Measurements from ENCODE around the gene CORO2B.
A peak's percentile ranks its signal among the peaks of the same experiment; 100 is the strongest.

Gene CORO2B

DNA sequence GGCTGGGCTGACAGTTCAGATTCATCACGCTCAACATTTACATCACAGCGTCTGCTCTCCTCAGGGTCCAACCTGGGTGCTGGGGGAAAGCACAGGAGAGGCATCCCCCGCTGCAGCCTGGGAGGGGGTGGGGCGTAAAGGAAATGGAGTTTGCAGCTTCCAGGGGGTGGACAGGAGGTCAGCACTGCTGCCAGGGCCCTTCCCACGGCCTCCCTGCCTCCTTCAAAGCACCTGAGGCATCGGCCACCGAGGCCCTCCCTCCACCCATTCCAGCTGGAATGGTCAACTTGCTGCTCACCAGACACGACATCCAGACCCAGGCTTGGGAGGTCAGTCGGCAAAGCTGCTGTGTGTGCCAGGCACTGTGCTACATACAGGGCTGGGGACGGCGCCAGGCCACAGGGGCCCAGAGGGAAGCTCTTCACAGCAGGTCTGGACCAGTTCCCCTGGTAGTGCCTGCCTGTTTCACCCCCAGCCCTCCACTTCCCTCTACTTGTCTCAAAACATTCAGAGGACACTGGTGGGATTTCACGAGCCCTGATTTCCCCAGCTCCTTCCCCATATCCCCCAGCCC is 121.2 kb downstream of the CORO2B start:
- DNase-seq (ENCODE audit: low read depth): no peak

- DNase-seq (ENCODE audit: low read depth): peak; percentile 35
Measured at GRCh38 chr15:68700455-68701123, 121.8 kb downstream of the CORO2B start.

- DNase-seq (ENCODE audit: low read depth): no peak
Measured at GRCh38 chr15:68701886-68702285, 123.1 kb downstream of the CORO2B start.

DNA sequence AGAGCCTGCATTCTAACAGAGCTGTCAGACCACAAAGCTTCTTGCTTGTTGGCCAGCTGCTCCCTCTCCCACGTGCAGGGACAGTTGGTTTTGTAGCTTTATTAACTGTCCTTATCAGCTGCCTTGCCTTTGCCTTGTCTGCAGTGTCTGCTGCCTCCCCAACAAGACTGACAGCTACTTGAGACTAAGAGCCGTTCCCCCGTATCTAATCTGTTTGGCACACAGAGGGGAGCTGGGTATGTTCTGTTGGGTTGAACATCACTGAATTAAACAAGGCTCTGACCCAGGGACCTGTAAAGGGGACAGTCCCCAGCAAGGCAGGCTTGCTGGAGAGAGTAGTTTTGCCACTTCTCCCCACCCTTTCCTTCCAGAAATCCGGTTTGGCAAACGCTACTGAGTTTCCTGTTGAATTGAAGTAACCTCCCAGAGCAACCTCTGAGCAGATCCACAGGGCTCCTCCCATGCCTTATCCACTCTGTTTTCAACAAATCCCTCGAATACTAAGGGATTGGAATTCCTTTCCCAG is 125.8 kb downstream of the CORO2B start:
- DNase-seq (ENCODE audit: low read depth): no peak

DNA sequence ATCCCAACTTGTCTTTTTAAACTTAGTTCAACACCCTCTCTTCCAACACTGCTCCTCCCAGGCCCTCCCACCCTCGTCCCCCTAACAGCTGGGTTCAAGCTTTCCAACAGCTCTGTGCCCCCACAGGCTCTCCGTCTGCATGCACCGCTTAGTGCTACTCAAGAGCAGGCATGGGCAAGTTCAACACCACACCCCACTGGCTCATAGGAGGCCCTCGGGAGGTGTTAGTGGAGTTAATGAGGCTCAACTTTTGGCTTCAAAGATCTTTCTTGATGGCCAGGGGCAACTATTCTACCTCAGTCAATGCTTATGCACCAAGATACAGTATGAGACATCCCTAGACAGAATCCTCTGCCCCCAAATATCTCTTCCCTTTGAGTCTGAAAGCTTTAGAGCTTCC is 127.5 kb downstream of the CORO2B start:
- DNase-seq (ENCODE audit: low read depth): no peak

DNA sequence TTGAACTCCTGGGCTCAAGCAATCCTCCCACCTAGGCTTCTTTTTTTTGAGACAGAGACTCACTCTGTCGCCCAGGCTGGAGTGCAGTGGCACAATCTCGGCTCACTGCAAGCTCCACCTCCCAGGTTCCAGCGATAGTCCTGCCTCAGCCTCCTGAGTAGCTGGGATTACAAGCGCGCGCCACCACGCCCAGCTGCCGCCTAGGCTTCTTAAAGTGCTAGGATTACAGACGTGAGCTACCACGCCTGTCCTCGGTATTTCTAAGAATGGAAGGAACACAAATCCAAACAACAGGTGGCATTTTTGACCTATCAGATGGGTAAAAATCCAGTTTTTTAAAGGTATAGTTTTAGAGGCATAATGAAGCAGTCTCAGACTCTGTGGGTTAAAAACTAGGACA is 128.1 kb downstream of the CORO2B start:
- no peak for DNase-seq (ENCODE audit: low read depth)

DNA sequence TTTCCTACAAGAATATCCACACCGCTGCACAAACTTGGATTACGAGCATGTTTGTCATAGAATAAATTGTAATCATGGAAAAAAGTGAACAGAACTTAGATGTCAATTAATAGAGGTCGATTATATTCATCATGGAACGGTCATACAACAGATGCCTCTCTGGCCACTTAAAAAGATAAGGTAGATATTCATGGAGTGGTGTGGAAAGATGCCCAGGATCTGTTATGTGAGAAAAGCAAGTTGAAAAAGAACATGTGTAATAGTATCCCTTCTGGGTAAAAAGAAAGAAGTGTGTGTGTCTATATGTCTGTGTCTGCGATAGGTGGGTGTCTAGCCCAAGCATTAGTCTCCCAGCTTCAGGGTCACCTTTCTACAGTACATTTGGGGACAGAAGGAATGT is 128.6 kb downstream of the CORO2B start:
- DNase-seq (ENCODE audit: low read depth): no peak

GRCh38 chr15:68709876-68710275 is 131.1 kb downstream of the CORO2B start:
- DNase-seq (ENCODE audit: low read depth): no peak

DNA sequence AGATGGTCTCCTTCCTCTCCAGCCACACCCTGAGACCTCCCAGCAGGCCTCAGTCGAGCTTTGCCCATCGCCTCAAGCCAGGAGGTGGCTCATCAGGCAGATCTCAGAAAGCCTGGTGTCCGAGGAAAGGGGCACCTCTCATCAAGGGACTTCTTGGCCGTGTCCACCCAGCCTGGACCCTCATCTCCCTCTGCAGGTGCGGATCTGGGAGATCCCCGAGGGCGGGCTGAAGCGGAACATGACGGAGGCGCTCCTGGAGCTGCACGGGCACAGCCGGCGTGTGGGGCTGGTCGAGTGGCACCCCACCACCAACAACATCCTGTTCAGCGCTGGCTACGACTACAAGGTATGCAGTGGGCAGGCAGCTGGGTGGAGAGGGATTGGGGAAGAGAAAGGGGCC is 131.7 kb downstream of the CORO2B start:
- DNase-seq (ENCODE audit: low read depth): no peak

- no peak for DNase-seq (ENCODE audit: low read depth)
Measured at GRCh38 chr15:68711406-68711805, 132.6 kb downstream of the CORO2B start.

- no peak for DNase-seq (ENCODE audit: low read depth)
Measured at GRCh38 chr15:68712886-68713285, 134.1 kb downstream of the CORO2B start.

DNA sequence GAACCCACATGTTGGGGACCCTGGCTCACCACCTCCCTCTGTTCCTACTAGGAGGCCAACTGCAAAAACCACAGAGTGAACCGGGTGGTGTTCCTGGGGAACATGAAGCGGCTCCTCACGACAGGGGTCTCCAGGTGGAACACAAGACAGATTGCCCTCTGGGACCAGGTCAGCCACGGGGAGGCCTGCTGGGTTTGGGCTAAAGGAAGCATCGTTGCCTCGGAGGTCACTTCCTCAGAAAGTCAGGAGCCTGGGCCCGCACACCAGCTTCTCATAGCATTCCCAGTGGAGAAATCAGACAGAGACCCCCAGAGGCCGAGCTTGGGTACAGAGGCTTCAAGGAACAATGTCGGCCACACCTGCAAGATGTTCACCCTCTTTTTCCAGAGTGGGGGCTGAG is 135.1 kb downstream of the CORO2B start:
- no peak for DNase-seq (ENCODE audit: low read depth)

- DNase-seq (ENCODE audit: low read depth): no peak
Measured at GRCh38 chr15:68715111-68715510, 136.3 kb downstream of the CORO2B start.

DNA sequence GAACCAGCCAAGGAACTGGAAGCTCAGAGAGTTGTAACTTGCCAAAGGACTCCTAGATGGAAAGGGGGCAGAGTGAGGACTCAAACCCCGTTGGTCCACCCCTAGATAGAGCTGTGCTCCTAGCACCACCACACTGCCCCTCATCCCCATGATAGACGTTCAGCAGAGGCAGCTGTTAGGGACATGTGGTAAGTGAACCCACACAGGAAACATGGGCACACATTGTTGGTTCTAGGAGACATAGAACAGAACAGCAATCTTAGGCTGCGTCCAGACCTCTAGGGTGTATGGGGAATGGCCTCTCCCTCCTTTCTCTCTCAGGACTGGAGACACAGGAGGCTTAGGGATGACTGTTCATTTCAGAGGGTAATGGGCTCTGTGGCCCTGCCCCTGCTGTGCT is 139.2 kb downstream of the CORO2B start:
- DNase-seq (ENCODE audit: low read depth): no peak

DNA sequence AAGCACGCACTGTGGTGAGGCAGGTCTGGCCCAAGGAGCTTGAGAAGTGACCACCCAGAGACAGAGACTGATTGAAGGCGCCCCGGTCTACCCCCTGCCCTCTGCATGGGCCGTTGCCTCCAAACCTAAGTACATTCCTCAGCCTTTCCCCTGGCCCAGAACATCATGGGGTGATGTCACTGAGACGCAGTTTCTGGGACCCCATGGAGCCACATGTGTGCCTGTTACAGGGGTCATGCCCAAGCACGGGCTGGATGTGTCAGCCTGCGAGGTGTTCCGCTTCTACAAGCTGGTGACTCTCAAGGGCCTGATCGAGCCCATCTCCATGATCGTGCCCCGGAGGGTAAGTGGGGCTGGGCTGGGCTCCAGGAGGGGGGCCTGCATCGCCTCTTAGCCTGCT is 139.7 kb downstream of the CORO2B start:
- no peak for DNase-seq (ENCODE audit: low read depth)

- DNase-seq (ENCODE audit: low read depth): no peak
Measured at GRCh38 chr15:68719051-68719450, 140.3 kb downstream of the CORO2B start.

DNA sequence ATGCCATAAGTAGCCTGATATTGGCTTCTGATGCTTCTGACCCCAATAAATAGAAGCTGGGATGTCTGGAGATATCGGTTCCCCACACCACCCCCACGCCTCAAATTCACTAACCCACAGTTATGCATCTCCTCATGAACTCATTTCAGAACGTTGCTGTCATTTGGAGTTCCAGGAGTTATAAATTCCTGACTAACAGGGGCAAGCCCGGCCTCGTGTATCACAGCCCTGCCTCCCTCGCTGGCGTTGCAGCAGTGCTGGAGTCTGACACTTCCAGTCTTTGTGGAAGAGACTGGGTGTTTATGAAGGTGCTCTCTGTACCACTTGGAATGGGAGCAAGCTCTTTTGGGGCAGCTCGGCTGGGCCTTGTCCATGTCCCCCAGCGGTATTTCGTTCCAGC is 140.9 kb downstream of the CORO2B start:
- no peak for DNase-seq (ENCODE audit: low read depth)

DNA sequence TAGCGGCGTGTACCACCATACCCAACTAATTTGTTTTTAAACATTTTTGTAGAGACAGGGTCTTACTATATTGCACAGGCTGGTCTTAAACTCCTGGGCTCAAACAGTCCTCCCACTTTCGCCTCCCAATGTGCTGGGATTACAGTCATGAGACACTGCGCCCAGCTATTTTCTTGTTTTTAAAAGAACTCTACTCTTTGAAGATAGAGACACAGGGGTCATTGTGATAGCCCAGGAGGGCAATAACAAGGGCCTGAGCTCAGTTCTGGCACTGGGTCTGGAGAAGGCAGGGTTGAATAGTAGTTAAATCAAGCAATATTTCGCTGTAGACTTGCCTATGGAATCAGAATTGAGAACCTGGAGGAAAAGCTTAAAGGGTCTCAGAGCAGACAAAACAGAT is 143.1 kb downstream of the CORO2B start:
- DNase-seq (ENCODE audit: low read depth): no peak

DNA sequence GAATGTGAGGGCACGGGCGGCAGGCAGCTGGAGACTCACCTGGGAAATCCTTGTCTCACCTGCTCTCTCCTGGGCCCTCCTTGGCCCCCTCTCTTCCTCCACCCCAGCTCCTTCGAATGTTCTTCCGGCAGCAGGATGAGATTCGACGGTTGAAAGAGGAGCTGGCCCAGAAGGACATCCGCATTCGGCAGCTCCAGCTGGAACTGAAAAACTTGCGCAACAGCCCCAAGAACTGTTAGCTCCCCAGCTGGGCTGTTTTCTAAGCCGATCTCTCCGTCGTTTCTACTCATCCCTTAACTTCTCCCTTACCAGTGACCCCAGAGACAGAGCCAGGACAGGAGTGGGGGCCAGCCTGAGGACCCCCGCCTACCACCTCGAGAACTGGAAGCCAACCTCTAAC is 146.9 kb downstream of the CORO2B start:
- DNase-seq (ENCODE audit: low read depth): peak; percentile 12

DNA sequence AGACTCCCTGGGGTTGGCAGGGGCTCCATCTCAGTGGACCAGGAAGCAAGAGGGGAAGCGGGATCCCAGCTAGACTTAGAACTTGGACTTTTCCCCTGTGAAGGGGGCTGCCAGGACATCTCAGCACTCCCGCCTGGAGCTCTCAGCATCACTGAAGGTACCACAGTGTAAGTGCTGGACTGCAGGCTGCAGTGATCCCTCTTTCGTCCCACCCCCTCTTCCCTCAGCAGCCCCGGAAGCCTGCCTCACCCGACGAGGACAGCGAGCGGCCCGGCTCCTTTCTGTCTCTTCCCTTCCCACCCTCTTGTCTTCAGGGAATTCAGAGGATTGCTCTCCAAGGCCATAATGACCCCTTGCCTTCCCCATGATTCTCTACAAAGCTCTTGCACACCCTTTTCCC is 147.5 kb downstream of the CORO2B start:
- no peak for DNase-seq (ENCODE audit: low read depth)

GRCh38 chr15:68729789-68730411 is 151.1 kb downstream of the CORO2B start:
- DNase-seq (ENCODE audit: low read depth): no peak

DNA sequence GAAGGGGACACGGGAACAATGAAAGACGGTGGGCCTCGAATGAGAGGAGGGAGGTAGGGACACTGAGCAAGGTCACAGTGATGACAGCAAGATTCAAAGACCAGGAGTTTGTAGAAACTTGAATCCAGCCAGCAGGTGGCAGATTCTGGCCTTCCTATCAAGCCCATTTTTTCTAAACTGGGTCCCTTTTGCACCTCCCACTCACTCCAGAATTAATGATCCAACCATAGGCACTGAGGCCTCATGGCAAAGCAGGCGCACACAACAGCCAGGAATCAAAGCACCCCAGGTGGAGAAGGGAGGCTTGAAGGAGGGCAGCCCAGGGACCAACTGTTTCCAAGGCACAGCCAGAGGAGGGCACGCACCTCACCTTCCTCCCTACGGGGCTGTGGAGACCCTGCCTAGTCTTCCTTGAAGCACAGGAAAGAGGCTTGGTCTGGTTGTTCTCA is 151.7 kb downstream of the CORO2B start:
- DNase-seq (ENCODE audit: low read depth): peak; percentile 14
